Kidney epithelial cell (primary cell): Measurements from ENCODE around the gene PLEKHA1. TPM values are rescaled to one million over a fixed set of nuclear protein-coding genes. Genes with fewer than 3 reads are reported as not detected.

Experiments
- DNase-seq: peaks from one replicate; pipeline ENCODE4 v3.0.0-alpha.2; 2010; ENCODE audit warnings: low read depth
- H3K27me3 ChIP-seq: 2 replicates; pipeline ENCODE4 v1.6.0; 2011; ENCODE audit warnings: low read length; ENCODE audit not compliant: control insufficient read depth, insufficient read depth
- H3K36me3 ChIP-seq: 2 replicates; pipeline ENCODE4 v1.5.1; 2011; ENCODE audit warnings: low read length; ENCODE audit not compliant: control insufficient read depth, insufficient read depth
- H3K4me3 ChIP-seq: 2 replicates; pipeline ENCODE4 v1.5.1; 2011; ENCODE audit warnings: low read depth, mild to moderate bottlenecking, control low read depth, low read length
- CTCF ChIP-seq: IDR thresholded peaks from 2 replicates; pipeline ENCODE4 v1.5.1; 2011; ENCODE audit warnings: mild to moderate bottlenecking, moderate library complexity, low read length, control low read depth, inconsistent platforms; ENCODE audit not compliant: insufficient read depth, poor library complexity, severe bottlenecking
- total RNA-seq: library from RNA; depleted of rRNA; stranded (reverse); fragments of >200 nt; gene quantifications from 2 replicates; pipeline ENCODE4 v1.2.3, GENCODE V29; 2015

Gene PLEKHA1
- total RNA-seq, 1 donor from 2014 or later: 48.7 TPM

GRCh38 chr10:122458693-122459092, 84.2 kb downstream of the PLEKHA1 start:
- no peak overlapping the region for H3K4me3 ChIP-seq
- H3K36me3 ChIP-seq: no peaks in the 10 kb centered on the region
- TF ChIP-seq CTCF: no peak
- DNase-seq: no peak
- peaks cover 5% of the 10 kb centered on the region for H3K27me3 ChIP-seq

GRCh38 chr10:122459561-122460273, 85.2 kb downstream of the PLEKHA1 start:
- peaks cover 5% of the 10 kb centered on the region for H3K27me3 ChIP-seq
- H3K36me3 ChIP-seq: no peaks in the 10 kb centered on the region
- no peak overlapping the region for H3K4me3 ChIP-seq
- no peak for TF ChIP-seq CTCF
- no peak for DNase-seq

GRCh38 chr10:122460891-122461293, 86.4 kb downstream of the PLEKHA1 start:
- no peak for TF ChIP-seq CTCF
- H3K4me3 ChIP-seq: peak overlapping the region; percentile 61
- DNase-seq: no peak
- peaks cover 5% of the 10 kb centered on the region for H3K27me3 ChIP-seq
- no peaks in the 10 kb centered on the region for H3K36me3 ChIP-seq

- Histone ChIP-seq H3K36me3 (no peaks in the 10 kb centered on the region), H3K4me3 (peak within 1 kb of the TSS; percentile 61), H3K27me3 (peaks cover 5% of the 10 kb centered on the region)
- DNase-seq: no peak
- no peak for TF ChIP-seq CTCF
Measured at GRCh38 chr10:122461367-122461728, 86.8 kb downstream of the PLEKHA1 start, which contains the start of gene HTRA1. TSS of gene HTRA1 (plus strand) at chr10:122461553. CDS start at chr10:122461653, 100 bp downstream.

GRCh38 chr10:122461729-122462532, 87.4 kb downstream of the PLEKHA1 start:
- Histone ChIP-seq H3K4me3 (peak overlapping the region; percentile 61), H3K27me3 (peaks cover 5% of the 10 kb centered on the region), H3K36me3 (no peaks in the 10 kb centered on the region)
- no peak for TF ChIP-seq CTCF
- no peak for DNase-seq
